ENCODE data around the gene MLLT3.

Gene MLLT3

DNA sequence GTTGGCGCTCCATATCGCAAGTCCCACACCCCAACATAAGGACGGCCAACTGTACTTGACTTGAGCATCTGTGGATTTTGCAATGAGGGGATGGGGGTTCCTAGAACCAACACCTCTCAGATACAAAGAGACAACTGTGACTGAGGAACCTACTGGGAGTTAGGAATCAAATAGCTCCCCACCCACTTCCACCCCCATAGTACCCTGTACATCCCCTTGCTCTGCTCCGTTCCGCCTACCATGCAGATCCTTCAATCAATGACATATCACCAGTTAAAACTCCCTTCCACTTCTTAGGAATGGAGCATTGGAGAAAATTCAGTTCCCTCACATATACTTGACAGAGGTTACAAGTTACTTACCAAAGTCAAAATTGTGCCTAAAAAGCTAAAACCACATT lies 140.9 kb downstream of the MLLT3 start:
- no peak overlapping the region for H3K9ac ChIP-seq (ENCODE audit: low read depth, low read length)
- H3K4me3 ChIP-seq (ENCODE audit: low read length): no peak overlapping the region
- H3K27ac ChIP-seq (ENCODE audit: low read length): no peak overlapping the region
- no peaks in the 10 kb centered on the region for H3K27me3 ChIP-seq (ENCODE audit: insufficient read depth, low read length)
- H3K36me3 ChIP-seq (ENCODE audit: insufficient read depth, low read depth, low read length): no peaks in the 10 kb centered on the region
- H3K9me3 ChIP-seq (ENCODE audit: insufficient read depth, low read depth, low read length): no peaks in the 10 kb centered on the region
- H3K4me1 ChIP-seq (ENCODE audit: insufficient read depth, low read length): peaks cover 29% of the 10 kb centered on the region

DNA sequence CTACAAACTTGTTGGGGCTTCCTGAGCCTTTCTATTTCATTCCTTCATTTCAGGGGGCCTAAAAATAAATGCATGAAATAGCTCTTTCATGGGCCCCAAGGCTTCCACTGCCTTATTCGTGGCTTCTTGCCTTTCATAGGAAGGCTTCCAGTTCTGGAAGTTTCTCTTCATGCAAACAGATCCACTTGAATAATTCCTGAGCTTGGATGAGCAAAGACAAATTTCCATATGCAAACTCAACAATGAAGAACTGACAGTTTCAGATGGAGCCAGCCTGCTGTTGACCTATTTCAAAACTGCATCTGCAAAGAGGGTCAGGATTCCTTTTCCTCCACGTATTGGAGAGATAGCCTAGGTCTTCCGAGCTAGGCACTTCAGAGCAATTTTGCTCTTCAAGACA lies 142.1 kb downstream of the MLLT3 start:
- H3K9ac ChIP-seq (ENCODE audit: low read depth, low read length): no peak overlapping the region
- H3K36me3 ChIP-seq (ENCODE audit: insufficient read depth, low read depth, low read length): no peaks in the 10 kb centered on the region
- no peak overlapping the region for H3K4me3 ChIP-seq (ENCODE audit: low read length)
- H3K27ac ChIP-seq (ENCODE audit: low read length): no peak overlapping the region
- peaks cover 29% of the 10 kb centered on the region for H3K4me1 ChIP-seq (ENCODE audit: insufficient read depth, low read length)
- H3K9me3 ChIP-seq (ENCODE audit: insufficient read depth, low read depth, low read length): no peaks in the 10 kb centered on the region
- no peaks in the 10 kb centered on the region for H3K27me3 ChIP-seq (ENCODE audit: insufficient read depth, low read length)

GRCh38 chr9:20479419-20480155 lies 142.7 kb downstream of the MLLT3 start:
- Histone ChIP-seq H3K27me3 (ENCODE audit: insufficient read depth, low read length) (no peaks in the 10 kb centered on the region), H3K36me3 (ENCODE audit: insufficient read depth, low read depth, low read length) (no peaks in the 10 kb centered on the region), H3K9ac (ENCODE audit: low read depth, low read length) (no peak overlapping the region), H3K4me3 (ENCODE audit: low read length) (no peak overlapping the region), H3K4me1 (ENCODE audit: insufficient read depth, low read length) (peaks cover 29% of the 10 kb centered on the region), H3K9me3 (ENCODE audit: insufficient read depth, low read depth, low read length) (no peaks in the 10 kb centered on the region), H3K27ac (ENCODE audit: low read length) (peak overlapping the region; percentile 8)

DNA sequence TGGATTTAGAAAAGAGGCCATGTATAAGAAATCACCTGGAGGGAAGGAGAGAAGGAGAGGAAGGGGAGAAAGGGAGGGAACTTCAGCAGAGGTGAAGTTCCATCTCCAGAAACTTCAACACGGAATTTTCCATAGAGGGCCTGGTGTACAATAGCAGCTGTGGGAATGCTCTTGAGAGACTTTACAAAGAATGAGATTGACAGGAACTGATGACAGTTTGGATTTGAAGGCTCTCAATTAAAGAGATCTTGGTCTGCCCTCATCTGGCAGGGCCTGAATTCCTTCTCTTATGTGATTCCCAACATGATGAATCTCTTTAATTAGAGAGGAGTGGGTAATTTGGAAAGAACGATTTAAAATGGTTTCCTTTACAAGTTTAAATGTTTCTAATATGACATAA lies 143.5 kb downstream of the MLLT3 start:
- H3K9ac ChIP-seq (ENCODE audit: low read depth, low read length): no peak overlapping the region
- no peaks in the 10 kb centered on the region for H3K36me3 ChIP-seq (ENCODE audit: insufficient read depth, low read depth, low read length)
- H3K27me3 ChIP-seq (ENCODE audit: insufficient read depth, low read length): no peaks in the 10 kb centered on the region
- no peak overlapping the region for H3K4me3 ChIP-seq (ENCODE audit: low read length)
- no peak overlapping the region for H3K27ac ChIP-seq (ENCODE audit: low read length)
- H3K4me1 ChIP-seq (ENCODE audit: insufficient read depth, low read length): peaks cover 29% of the 10 kb centered on the region
- no peaks in the 10 kb centered on the region for H3K9me3 ChIP-seq (ENCODE audit: insufficient read depth, low read depth, low read length)

DNA sequence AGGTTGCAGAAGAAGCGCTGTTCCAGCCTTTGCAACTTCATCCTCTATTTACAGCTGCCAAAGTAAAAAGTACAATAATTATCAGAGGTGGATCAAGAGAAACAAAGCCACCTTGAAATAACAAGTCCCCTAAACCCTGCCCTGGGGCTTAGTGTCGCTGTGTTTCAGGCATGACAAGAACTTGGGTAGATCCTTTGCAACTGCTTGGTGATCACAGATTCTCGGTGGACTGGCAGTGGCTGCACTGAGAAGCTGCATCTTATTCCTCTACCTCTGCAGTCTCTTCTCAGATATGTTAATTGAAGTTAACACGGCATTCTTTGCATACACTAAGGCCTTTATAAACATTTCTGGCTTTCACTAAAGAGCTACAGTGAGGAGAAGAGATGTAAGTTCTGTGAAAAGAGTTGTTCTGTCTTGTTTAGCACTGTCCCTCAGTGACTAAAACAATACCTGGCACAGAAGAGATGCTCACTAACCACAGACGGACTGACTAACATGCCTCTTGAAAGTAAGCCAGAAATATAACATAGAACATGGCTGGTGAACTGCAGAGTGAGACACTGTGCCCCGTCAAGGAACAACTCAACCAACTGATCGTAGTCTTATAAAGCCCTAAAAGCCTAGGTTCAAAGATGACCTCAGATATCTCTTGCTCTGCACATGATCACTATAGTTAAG lies 144.2 kb downstream of the MLLT3 start:
- H3K4me3 ChIP-seq (ENCODE audit: low read length): no peak overlapping the region
- peaks cover 29% of the 10 kb centered on the region for H3K4me1 ChIP-seq (ENCODE audit: insufficient read depth, low read length)
- H3K9me3 ChIP-seq (ENCODE audit: insufficient read depth, low read depth, low read length): no peaks in the 10 kb centered on the region
- H3K36me3 ChIP-seq (ENCODE audit: insufficient read depth, low read depth, low read length): no peaks in the 10 kb centered on the region
- H3K9ac ChIP-seq (ENCODE audit: low read depth, low read length): no peak overlapping the region
- H3K27ac ChIP-seq (ENCODE audit: low read length): no peak overlapping the region
- no peaks in the 10 kb centered on the region for H3K27me3 ChIP-seq (ENCODE audit: insufficient read depth, low read length)

- Histone ChIP-seq H3K9me3 (ENCODE audit: insufficient read depth, low read depth, low read length) (no peaks in the 10 kb centered on the region), H3K27me3 (ENCODE audit: insufficient read depth, low read length) (no peaks in the 10 kb centered on the region), H3K9ac (ENCODE audit: low read depth, low read length) (no peak overlapping the region), H3K36me3 (ENCODE audit: insufficient read depth, low read depth, low read length) (no peaks in the 10 kb centered on the region), H3K27ac (ENCODE audit: low read length) (no peak overlapping the region), H3K4me1 (ENCODE audit: insufficient read depth, low read length) (peaks cover 29% of the 10 kb centered on the region), H3K4me3 (ENCODE audit: low read length) (no peak overlapping the region)
Measured at GRCh38 chr9:20476912-20477521, 145.3 kb downstream of the MLLT3 start.

DNA sequence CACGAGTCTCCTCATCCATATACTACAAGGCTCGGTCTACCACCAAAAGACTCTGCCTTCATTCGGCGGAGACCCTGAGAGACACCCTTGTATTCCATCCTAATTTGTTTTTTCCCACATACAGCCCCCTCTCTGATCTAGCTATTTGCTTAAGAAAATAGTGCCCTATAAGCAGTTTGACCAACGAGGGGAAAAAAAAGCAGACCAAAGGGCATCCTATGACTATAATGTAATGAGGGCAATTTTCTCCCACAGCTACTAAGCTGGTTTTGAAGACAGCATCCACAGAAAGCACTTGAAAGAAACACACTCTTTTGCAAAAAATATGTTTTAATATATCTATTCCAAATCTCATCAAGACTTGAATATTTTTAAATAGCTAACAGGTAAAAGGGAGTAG lies 147.8 kb downstream of the MLLT3 start:
- Histone ChIP-seq H3K27me3 (ENCODE audit: insufficient read depth, low read length) (no peaks in the 10 kb centered on the region), H3K9ac (ENCODE audit: low read depth, low read length) (no peak overlapping the region), H3K4me1 (ENCODE audit: insufficient read depth, low read length) (peaks cover 22% of the 10 kb centered on the region), H3K9me3 (ENCODE audit: insufficient read depth, low read depth, low read length) (no peaks in the 10 kb centered on the region), H3K27ac (ENCODE audit: low read length) (no peak overlapping the region), H3K4me3 (ENCODE audit: low read length) (no peak overlapping the region), H3K36me3 (ENCODE audit: insufficient read depth, low read depth, low read length) (no peaks in the 10 kb centered on the region)

GRCh38 chr9:20473515-20474013 lies 148.7 kb downstream of the MLLT3 start:
- no peak overlapping the region for H3K4me3 ChIP-seq (ENCODE audit: low read length)

DNA sequence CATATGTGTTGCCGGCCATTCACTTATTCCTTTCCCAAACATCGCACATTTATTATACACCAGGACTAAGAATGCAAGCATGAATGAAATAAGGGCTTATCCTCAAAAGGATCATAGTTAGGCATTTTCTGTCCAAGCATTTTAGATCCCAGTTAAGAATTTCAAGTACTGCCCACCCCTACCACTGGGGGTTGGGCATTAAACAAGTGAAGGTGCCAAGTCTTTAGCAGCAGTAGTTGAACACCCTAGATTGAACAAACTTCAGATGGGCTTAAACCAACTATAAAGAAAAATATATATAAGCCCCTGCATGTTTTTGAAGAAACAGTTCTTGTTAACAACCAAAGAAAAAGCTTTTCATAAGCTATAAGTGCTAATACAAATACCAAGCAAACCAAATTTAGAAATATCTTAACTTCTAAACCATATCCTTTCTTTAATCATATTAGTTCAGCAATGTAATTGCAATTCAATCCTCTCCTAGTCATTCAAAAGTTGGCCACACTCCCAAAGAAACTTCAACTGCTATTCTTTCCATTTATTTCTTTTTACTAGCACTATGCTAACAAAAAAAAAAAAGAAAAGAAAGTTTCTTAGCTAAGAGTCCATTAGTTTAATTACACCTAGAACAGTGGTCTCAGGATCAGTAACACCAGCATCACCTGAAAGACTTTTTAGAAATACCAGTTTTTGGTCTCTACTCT lies 149.8 kb downstream of the MLLT3 start:
- H3K36me3 ChIP-seq (ENCODE audit: insufficient read depth, low read depth, low read length): no peaks in the 10 kb centered on the region
- H3K9ac ChIP-seq (ENCODE audit: low read depth, low read length): no peak overlapping the region
- no peak overlapping the region for H3K4me3 ChIP-seq (ENCODE audit: low read length)
- H3K27me3 ChIP-seq (ENCODE audit: insufficient read depth, low read length): no peaks in the 10 kb centered on the region
- peaks cover 7% of the 10 kb centered on the region for H3K4me1 ChIP-seq (ENCODE audit: insufficient read depth, low read length)
- H3K9me3 ChIP-seq (ENCODE audit: insufficient read depth, low read depth, low read length): no peaks in the 10 kb centered on the region
- H3K27ac ChIP-seq (ENCODE audit: low read length): no peak overlapping the region

More at GRCh38 chr9:20473515-20474013, 148.7 kb downstream of the MLLT3 start:
- Histone ChIP-seq H3K27me3 (ENCODE audit: insufficient read depth, low read length) (no peaks in the 10 kb centered on the region), H3K36me3 (ENCODE audit: insufficient read depth, low read depth, low read length) (no peaks in the 10 kb centered on the region), H3K9me3 (ENCODE audit: insufficient read depth, low read depth, low read length) (no peaks in the 10 kb centered on the region), H3K9ac (ENCODE audit: low read depth, low read length) (no peak overlapping the region), H3K4me1 (ENCODE audit: insufficient read depth, low read length) (peaks cover 18% of the 10 kb centered on the region), H3K27ac (ENCODE audit: low read length) (no peak overlapping the region)

DNA sequence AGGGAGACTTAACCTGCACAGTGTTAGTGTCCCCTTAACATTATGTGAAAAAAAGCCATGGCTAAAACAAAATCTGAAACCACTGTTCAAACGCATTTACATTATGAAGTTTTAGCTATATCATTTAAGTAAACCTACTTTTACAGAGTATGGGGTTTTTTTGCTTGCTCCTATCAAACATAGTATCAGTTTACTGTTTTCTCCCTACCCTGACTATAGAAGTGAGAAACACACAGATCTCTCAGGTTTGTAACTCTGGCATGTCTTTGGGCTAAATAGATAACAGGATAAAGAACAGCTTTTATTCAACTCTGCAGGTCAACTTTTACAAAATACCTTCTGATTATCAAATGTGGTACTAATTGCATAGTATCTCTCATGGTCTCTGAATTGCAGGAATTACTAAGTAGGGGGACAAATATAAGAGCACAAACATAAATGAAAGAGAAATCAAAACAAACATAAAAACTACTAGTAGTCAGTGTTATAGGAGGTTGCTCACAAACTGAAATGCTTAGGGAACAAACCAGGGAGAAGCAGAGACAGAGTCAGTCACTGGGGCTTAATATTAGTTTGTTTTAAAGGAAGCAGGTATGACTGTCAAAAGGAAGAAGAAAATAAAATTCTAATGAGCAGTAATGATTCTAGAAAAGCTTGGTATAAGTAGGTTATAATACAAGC lies 155.8 kb downstream of the MLLT3 start:
- no peaks in the 10 kb centered on the region for H3K36me3 ChIP-seq (ENCODE audit: insufficient read depth, low read depth, low read length)
- H3K4me3 ChIP-seq (ENCODE audit: low read length): no peak overlapping the region
- no peaks in the 10 kb centered on the region for H3K9me3 ChIP-seq (ENCODE audit: insufficient read depth, low read depth, low read length)
- no peak overlapping the region for H3K9ac ChIP-seq (ENCODE audit: low read depth, low read length)
- no peaks in the 10 kb centered on the region for H3K4me1 ChIP-seq (ENCODE audit: insufficient read depth, low read length)
- no peaks in the 10 kb centered on the region for H3K27me3 ChIP-seq (ENCODE audit: insufficient read depth, low read length)
- H3K27ac ChIP-seq (ENCODE audit: low read length): no peak overlapping the region

- Histone ChIP-seq H3K9ac (ENCODE audit: low read depth, low read length) (no peak overlapping the region), H3K36me3 (ENCODE audit: insufficient read depth, low read depth, low read length) (no peaks in the 10 kb centered on the region), H3K27ac (ENCODE audit: low read length) (no peak overlapping the region), H3K4me1 (ENCODE audit: insufficient read depth, low read length) (no peaks in the 10 kb centered on the region), H3K4me3 (ENCODE audit: low read length) (no peak overlapping the region), H3K27me3 (ENCODE audit: insufficient read depth, low read length) (no peaks in the 10 kb centered on the region), H3K9me3 (ENCODE audit: insufficient read depth, low read depth, low read length) (no peaks in the 10 kb centered on the region)
Measured at GRCh38 chr9:20464242-20464641, 158.1 kb downstream of the MLLT3 start.
